GM15510 (cell line): Measurements from ENCODE around the gene TMEM176A.

ENCODE experiments used
- POLR2A ChIP-seq: IDR thresholded peaks from 3 replicates; pipeline ENCODE4 v1.6.1; 2011; ENCODE audit warnings: borderline replicate concordance; ENCODE audit not compliant: insufficient read length; ENCODE audit errors: extremely low read depth

TMEM176A gene

DNA sequence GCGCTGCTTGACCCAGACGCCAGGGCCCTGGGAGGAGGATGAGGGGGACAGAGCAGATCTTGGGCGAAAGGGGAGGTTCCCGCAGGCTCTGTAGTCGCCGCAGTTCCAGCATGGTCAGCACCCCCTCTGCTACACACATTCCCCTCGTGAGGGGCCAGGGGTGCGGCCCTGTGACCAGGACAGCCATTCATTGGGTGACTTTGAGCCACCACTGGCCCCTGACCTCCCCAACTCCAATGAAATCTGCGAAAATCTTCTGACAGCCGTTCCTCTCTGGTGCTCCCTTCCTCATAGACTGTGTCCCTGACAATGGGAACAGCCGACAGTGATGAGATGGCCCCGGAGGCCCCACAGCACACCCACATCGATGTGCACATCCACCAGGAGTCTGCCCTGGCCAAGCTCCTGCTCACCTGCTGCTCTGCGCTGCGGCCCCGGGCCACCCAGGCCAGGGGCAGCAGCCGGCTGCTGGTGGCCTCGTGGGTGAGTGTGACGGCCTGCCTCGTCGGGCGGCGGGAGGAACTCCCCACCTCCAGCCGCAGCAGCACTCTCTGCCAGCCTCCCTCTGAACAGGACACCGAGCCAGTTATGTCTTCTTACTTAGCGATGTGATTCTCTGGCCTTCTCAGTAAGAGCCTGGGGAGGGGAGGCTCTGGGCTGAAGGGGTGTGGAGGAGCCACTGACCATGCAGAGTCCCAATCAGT, 825 bp downstream of the TMEM176A start:
- TF ChIP-seq POLR2A, result no peak

DNA sequence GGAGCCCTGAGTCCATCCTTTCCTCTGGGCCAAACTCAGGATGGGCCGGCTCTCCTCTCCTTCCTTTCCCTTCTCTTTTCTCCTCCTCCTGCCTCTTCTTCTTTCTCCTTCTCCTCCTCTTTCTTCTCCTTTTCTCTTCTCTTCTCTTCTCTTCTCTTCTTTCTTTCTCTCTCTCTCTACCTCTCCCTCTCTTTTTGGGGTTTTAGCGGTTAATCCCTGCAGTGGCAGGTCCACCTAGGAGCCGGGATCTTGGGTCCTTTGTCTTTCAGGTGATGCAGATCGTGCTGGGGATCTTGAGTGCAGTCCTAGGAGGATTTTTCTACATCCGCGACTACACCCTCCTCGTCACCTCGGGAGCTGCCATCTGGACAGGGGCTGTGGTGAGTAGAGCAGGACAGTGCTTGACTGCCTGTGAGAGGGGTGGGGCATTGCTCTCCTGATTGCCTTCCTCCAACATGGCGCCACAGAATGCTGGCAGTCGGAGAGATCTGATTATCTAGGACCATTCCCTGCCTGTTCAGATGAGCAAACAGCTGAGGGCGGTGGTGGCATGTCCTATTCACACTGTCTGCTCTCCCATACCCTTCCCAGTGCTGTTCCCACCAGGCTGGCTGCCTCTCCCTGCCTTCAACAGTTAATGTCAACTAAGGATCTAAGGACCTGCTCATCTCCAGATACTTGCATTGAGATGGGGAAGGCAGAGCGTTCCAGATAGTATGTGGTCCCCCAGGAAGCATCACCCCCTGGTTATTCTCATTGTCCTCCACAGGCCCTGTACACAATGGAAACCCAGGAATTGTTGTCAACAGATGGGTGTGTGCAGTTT, 1.6 kb downstream of the TMEM176A start:
- TF ChIP-seq POLR2A, result no peak

DNA sequence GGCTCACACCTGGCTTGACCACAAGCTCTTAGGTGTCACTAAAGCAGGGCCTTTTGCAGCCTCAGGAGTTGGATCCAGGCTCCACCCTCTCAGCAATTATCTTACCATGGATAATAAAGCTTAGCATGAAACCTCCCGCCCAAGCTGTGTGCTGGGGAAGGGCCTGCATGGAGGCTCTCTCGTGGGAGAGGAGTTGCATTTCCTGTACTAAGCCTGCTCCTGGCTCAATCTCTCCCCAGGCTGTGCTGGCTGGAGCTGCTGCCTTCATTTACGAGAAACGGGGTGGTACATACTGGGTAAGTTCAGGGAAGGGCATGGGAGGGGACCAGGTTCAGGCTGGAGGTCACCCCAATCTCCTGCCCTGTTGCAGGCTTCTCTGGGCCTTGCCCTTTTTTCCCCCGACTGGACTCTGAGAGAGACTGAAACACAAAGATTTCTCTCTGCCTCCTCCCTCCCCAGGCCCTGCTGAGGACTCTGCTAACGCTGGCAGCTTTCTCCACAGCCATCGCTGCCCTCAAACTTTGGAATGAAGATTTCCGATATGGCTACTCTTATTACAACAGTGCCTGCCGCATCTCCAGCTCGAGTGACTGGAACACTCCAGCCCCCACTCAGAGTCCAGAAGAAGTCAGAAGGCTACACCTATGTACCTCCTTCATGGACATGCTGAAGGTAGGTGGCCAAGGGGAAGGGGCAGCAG, 2.7 kb downstream of the TMEM176A start:
- no peak for TF ChIP-seq POLR2A

DNA sequence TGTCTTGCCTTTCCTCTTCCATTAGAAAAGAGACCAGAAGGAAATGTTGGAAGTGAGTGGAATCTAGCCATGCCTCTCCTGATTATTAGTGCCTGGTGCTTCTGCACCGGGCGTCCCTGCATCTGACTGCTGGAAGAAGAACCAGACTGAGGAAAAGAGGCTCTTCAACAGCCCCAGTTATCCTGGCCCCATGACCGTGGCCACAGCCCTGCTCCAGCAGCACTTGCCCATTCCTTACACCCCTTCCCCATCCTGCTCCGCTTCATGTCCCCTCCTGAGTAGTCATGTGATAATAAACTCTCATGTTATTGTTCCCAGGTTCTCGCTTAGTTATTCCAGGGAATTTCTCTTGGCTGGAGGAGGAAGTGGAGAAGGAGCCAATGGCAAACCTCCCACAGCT, 4.2 kb downstream of the TMEM176A start:
- no peak for TF ChIP-seq POLR2A

DNA sequence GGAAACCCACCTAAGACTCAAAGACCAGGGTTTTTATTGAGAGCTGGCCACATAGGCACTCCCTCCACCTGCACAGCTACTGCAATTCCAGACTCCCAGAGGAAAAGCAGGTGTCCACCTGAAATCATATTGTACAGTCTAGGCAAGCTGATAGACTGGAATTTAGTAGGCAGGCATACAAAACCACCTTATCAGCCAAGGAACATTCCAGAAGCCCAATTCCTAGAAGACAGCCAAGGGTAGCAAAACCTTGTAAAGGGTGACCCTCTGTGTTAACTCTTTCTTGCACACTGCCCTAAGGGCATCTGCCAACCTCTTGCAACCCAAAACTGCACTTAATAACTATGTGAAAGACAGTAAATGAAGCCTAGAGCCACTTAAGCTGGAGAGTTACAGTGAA, 5.3 kb downstream of the TMEM176A start:
- TF ChIP-seq POLR2A, result no peak

DNA sequence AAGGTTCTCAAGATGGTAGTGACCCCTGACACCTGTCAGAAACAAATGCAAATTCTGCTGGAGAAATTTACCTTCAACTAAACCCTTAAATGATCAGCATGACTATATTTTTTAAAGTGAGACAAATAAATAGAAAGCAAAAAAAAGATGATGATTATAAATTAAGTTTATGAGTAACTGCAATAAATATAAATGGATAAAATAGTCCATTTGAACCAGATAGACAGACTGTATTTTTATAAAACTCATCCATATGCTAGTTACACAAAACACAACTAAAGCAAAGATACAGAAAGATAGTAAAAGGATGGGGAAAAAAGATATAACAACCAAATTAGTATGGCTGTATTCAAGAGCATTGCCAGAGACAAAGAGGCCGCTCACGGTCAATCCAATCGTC, 5.9 kb downstream of the TMEM176A start:
- TF ChIP-seq POLR2A, result no peak

DNA sequence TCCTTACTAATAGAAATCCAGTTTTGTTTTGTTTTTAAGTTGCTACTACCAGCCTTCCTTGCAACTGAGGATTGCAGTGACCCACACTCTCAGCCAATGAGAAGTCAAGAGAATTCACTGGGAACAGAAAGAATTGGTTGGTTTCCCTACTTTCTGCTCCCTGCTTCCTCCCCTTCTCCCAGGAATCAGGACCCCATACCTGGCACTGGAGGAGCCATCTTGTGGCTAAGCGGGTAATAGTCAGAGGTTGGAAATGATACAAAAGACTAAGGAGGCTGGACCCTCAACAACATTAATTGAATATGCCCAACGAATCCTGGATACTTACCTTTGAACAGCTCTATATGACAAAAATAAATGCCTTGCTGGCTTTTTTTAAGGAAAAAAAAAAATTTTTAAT, 6.3 kb downstream of the TMEM176A start:
- TF ChIP-seq POLR2A, result no peak

DNA sequence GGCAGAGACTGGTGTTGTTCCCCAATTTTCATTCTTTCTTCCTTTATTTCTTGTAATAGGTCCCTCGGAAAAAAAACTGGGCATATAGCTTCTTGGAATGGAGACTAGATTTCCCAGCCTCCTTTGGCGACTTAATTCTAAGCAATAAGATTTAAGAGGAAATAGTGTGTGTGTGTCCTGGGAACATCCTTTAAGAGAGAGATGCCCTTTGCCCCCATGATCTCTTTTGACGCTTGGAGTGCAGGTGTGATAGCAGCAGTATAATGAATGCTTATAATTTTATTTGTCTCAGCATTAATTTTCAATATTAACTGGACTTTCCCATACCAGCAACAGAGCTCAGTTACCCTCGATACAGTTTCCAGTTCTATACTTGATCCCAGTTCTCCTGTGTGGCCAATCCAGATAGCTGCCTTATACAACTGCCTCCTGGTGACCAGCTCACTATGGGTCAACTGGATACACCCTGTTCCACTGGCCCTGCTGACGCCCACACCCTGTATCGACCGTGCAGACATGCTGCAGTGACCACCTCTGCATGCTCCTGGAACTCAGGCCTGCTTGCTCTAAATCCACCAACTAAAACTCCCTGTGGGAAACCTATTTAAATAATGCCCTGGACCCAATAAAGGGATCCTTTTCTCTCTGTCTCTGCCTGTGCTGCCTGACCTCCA, 13.9 kb downstream of the TMEM176A start:
- TF ChIP-seq POLR2A, result no peak

DNA sequence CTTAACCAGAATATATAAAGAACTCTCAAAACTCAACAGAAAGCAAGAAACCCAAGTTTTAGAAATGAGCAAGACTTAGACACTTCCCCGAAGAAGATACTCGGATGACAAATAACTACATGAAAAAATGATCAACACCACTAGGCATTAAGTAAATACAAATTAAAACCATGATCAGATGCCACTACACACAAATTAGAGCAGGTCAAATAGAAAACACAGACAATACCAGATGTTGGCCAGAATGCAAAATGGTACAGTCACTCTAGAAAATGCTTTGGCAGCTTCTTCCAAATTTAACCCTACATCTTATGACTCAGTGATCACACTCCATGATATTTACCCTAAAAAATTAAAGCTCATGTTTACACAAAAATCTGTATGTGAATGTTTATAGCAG, 18.4 kb downstream of the TMEM176A start:
- no peak for TF ChIP-seq POLR2A

DNA sequence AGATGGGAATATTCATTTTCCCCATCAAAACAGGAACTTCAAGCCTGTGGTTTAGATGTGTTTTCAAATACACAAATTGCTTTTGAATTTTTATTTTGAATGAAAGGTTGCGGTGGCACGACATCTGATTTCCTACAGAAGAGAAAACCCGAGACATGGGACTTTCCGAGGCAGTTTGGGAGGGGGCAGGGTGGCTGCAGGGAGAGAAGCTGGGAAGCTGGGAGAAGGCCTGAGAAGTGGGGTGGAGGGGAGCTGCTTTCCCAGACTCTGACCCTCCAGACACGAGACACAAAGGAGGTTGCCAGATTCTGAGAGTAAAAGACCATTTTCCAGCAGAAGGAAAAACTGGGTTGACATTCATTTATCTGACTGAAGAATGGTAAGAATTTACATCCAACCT, 19.6 kb downstream of the TMEM176A start:
- no peak for TF ChIP-seq POLR2A

DNA sequence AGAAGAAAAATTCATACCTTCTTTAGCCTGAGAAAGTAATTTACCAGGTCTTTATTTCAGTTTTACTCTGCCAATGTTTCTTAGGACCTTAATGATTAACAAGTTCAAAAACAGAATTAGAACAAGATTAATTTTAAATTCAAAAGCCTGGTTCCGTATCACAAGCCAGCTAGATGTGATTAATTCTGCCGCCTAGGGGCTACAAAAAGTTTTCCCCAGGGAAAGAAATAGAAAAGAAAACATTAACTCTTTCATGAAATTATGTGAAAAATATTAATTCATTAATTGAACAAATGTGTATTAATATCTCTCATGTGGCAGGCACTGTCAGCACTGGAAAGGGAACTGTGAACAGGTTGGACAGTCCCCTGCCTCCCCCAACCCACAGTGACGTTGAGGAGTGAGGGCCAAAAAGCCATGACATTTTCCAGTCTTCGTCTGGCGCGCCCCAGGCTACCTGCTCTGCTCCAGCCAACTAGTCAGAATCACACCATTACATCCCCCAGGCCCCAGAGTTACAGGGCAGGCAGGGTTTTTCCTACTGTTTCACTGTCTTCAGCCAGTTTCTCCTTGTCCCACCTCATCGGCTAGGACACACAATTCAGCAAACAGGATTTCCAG, 20.1 kb downstream of the TMEM176A start:
- TF ChIP-seq POLR2A, result no peak

DNA sequence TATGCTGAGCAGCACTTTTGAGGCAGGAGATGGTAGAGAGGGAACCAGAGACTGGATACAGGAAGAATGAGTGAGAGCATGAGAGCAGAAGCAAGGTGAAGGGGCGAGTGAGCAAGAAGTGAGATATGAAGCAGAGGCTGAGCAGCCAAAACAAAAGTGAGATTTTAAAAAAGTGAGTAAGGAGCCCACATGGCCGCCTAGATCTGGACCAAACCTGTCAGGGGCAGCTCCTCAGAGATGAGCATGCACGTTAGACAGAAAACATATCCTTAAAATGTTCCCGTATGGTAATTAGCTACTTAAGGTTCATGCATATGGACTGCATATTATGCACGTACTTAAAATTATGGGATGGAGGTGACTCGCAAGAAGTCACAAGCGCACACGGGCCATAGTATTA, 22.5 kb downstream of the TMEM176A start:
- TF ChIP-seq POLR2A, result no peak

DNA sequence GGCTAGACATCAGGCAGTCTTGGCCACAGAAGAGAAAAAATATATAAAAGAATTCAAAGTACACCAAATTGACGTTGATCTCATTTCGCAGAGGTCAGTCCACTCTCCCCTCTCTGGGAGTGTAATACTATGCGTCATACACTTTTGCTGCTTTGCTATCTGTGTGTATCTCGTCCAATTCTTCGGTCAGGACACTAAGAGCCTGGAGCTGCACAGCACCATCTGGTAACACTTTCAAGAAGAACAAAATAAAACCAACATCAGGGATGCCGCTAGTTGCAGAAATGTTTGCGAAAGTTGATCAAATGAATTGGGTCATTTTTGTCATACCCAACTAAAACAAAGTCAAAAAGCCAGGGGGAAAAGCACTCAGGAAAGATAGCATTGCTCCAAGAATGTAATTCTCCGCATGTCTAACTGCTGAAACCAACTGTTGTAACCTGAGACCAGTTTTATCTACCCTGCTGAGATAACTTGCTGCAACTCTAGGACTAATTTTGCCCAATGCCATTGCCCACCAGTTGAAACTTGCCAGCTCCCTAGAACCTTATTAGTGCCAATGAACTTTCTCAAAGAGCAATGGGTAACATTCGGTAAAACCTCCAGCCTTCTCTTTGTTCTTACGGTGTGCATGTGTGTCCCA, 23.0 kb downstream of the TMEM176A start:
- no peak for TF ChIP-seq POLR2A
